Measurements from ENCODE around the gene TMEM253. TPM values are rescaled to one million over a fixed set of nuclear protein-coding genes. Genes with fewer than 3 reads are reported as not detected.

Gene TMEM253
- total RNA-seq, 2 donors from 2014 or later: not detected

- no peak for ATAC-seq (replicated peaks)
- H3K27ac Mint-ChIP-seq: no peak overlapping the region
- H3K36me3 Mint-ChIP-seq (ENCODE audit: low read depth): peaks cover 9% of the 10 kb centered on the region
- H3K4me3 Mint-ChIP-seq: no peak overlapping the region
- H3K4me1 Mint-ChIP-seq: peaks cover 17% of the 10 kb centered on the region
- H3K9me3 Mint-ChIP-seq: no peaks in the 10 kb centered on the region
- H3K27me3 Mint-ChIP-seq: no peaks in the 10 kb centered on the region
Measured at GRCh38 chr14:21091821-21092272, 9.0 kb upstream of the TMEM253 start.

- peak; percentile 89 for ATAC-seq (replicated peaks)
- no peak overlapping the region for H3K27ac Mint-ChIP-seq
Measured at GRCh38 chr14:21092273-21093011, 8.4 kb upstream of the TMEM253 start.

DNA sequence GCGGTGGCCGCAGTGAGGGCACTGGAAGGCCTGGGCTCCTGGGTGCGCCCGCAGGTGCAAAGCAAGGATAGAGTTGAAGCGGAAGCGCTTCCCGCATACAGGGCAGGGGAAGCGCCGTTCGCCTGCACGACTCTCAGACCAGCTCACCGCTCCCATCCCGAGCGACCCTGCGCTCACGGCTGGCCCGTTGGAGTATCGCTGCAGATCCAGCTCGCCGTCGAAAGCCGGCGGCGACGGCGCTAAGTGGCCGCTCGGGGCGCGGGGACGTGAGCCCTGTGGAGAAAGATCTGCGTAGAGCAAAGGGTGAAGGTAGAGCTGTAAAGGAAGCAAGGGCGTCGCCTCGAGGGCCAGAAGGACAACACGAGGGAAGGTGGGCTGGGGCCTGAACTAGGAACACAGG is 7.8 kb upstream of the TMEM253 start:
- H3K9me3 Mint-ChIP-seq: no peaks in the 10 kb centered on the region
- H3K27ac Mint-ChIP-seq: no peak overlapping the region
- H3K36me3 Mint-ChIP-seq (ENCODE audit: low read depth): peaks cover 9% of the 10 kb centered on the region
- no peak overlapping the region for H3K4me3 Mint-ChIP-seq
- peaks cover 8% of the 10 kb centered on the region for H3K4me1 Mint-ChIP-seq
- no peak for ATAC-seq (replicated peaks)
- no peaks in the 10 kb centered on the region for H3K27me3 Mint-ChIP-seq

More at GRCh38 chr14:21092273-21093011, 8.4 kb upstream of the TMEM253 start:
- Mint-ChIP-seq H3K4me1 (peaks cover 14% of the 10 kb centered on the region), H3K9me3 (no peaks in the 10 kb centered on the region), H3K4me3 (no peak overlapping the region), H3K36me3 (ENCODE audit: low read depth) (peaks cover 9% of the 10 kb centered on the region), H3K27me3 (no peaks in the 10 kb centered on the region)

GRCh38 chr14:21093769-21094681 is 6.8 kb upstream of the TMEM253 start:
- no peak for ATAC-seq (replicated peaks)
- no peaks in the 10 kb centered on the region for H3K27me3 Mint-ChIP-seq
- H3K27ac Mint-ChIP-seq: no peak overlapping the region
- H3K36me3 Mint-ChIP-seq (ENCODE audit: low read depth): peaks cover 9% of the 10 kb centered on the region
- peaks cover 7% of the 10 kb centered on the region for H3K4me1 Mint-ChIP-seq
- H3K4me3 Mint-ChIP-seq: no peak overlapping the region
- no peaks in the 10 kb centered on the region for H3K9me3 Mint-ChIP-seq

DNA sequence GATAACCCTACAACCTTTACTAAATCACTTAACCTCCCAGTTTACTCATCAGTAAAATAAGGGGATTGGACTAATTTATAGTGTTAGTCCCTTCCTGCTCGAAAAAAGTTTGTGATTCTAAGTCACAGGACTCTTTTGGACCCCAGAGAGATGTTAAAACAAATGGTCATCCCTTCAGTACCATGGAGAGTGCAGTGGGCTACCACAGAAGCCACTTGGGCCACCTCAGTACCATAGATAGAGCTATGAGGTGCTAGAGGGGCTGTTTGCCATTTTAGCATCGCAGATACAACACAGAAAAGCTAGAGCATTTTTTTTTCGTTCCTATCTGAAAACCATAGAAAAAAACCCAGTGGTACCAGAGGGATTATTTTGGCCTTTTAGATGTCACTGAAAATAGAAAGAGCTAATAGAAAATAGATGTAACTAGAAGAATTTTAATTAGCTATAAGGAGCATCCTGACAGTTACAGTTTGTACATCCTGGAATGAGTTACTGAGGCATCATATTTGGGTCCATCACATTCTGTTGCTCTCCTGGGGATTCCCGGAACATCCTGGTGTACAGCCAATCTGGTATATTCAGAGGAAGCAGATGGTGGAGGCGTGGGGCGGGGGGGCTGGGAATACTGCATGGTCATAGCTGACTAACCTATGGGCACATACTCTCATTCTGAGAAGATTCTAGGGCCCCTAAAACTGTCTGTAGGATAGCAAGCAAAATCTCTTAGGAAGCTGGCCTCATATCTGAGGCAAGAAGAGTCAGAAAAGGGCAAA is 5.2 kb upstream of the TMEM253 start:
- Mint-ChIP-seq H3K27ac (no peak overlapping the region), H3K36me3 (ENCODE audit: low read depth) (peaks cover 9% of the 10 kb centered on the region), H3K27me3 (no peaks in the 10 kb centered on the region), H3K4me1 (peaks cover 10% of the 10 kb centered on the region), H3K9me3 (no peaks in the 10 kb centered on the region), H3K4me3 (no peak overlapping the region)
- no peak for ATAC-seq (replicated peaks)

DNA sequence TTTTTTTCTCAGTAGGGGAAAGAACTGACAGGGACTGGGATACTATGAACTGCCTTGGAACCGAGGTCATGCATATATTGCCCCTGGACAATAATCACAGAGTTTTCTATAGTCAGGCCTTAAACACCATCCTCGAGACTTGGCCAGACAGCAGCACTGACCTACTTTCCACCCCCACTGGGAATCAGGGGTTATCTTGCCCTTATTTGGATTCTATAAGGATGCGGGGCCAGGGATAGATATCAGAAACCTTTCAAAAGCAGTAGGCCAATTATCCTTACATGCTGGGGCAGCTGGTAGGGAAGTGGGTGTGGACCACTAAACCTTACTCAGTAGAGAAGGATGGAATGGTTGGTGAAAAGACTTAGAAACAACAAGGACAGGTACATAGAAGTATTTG is 4.4 kb upstream of the TMEM253 start:
- Mint-ChIP-seq H3K36me3 (ENCODE audit: low read depth) (peaks cover 9% of the 10 kb centered on the region), H3K9me3 (no peaks in the 10 kb centered on the region), H3K4me1 (peaks cover 11% of the 10 kb centered on the region), H3K4me3 (peak overlapping the region; percentile 77), H3K27me3 (no peaks in the 10 kb centered on the region), H3K27ac (peak overlapping the region; percentile 81)
- no peak for ATAC-seq (replicated peaks)

DNA sequence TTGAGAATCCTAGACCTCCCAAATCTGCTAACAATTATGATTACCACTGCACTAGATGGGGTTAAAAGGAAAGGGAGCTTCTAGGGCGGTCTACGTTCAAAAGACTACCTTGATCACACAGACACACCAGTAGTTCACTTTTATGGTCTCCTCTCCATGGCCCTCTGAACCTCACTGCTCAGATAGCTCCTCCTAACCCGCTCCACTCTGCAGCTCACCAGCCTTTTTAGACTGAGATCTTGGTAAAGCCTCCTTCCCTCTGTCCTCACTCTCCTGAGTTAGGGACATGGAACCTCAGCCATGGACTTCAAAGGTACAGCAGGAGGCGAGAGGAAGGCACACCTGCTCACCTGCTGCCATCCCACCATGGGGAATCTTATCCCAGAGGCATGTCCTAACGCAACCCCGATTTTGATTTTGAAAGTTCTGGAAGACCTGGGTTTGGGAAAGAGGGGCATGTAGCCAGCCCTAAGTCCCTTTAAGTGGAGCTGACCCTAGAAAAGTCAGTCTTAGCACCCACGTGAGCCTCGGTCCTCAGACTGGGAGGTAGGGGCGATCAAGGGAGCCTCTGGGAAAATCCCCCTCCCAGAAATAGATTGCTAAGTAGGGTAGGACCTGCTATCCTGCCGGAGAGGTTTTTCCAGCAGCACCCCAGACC is 3.8 kb upstream of the TMEM253 start:
- peaks cover 15% of the 10 kb centered on the region for H3K4me1 Mint-ChIP-seq
- peaks cover 9% of the 10 kb centered on the region for H3K36me3 Mint-ChIP-seq (ENCODE audit: low read depth)
- peak overlapping the region; percentile 81 for H3K27ac Mint-ChIP-seq
- no peaks in the 10 kb centered on the region for H3K9me3 Mint-ChIP-seq
- peak overlapping the region; percentile 77 for H3K4me3 Mint-ChIP-seq
- no peaks in the 10 kb centered on the region for H3K27me3 Mint-ChIP-seq
- no peak for ATAC-seq (replicated peaks)

- Mint-ChIP-seq H3K4me1 (peaks cover 18% of the 10 kb centered on the region), H3K36me3 (ENCODE audit: low read depth) (peaks cover 4% of the 10 kb centered on the region), H3K4me3 (peak overlapping the region; percentile 77), H3K9me3 (no peaks in the 10 kb centered on the region), H3K27me3 (no peaks in the 10 kb centered on the region), H3K27ac (peak overlapping the region; percentile 81)
- no peak for ATAC-seq (replicated peaks)
Measured at GRCh38 chr14:21097636-21098075, 3.2 kb upstream of the TMEM253 start.

- ATAC-seq (replicated peaks): peak; percentile 50
- H3K4me1 Mint-ChIP-seq: peaks cover 17% of the 10 kb centered on the region
- peak within 1 kb of the TSS; percentile 93 for H3K27ac Mint-ChIP-seq
- H3K27me3 Mint-ChIP-seq: no peaks in the 10 kb centered on the region
- peak within 1 kb of the TSS; percentile 93 for H3K4me3 Mint-ChIP-seq
- H3K9me3 Mint-ChIP-seq: no peaks in the 10 kb centered on the region
- H3K36me3 Mint-ChIP-seq (ENCODE audit: low read depth): no peaks in the 10 kb centered on the region
Measured at GRCh38 chr14:21098076-21098891, 2.6 kb upstream of the TMEM253 start, which contains the start of gene ZNF219. Gene ZNF219 (minus strand): TSS chr14:21098655. CDS start chr14:21093591, 5,064 bp downstream.

DNA sequence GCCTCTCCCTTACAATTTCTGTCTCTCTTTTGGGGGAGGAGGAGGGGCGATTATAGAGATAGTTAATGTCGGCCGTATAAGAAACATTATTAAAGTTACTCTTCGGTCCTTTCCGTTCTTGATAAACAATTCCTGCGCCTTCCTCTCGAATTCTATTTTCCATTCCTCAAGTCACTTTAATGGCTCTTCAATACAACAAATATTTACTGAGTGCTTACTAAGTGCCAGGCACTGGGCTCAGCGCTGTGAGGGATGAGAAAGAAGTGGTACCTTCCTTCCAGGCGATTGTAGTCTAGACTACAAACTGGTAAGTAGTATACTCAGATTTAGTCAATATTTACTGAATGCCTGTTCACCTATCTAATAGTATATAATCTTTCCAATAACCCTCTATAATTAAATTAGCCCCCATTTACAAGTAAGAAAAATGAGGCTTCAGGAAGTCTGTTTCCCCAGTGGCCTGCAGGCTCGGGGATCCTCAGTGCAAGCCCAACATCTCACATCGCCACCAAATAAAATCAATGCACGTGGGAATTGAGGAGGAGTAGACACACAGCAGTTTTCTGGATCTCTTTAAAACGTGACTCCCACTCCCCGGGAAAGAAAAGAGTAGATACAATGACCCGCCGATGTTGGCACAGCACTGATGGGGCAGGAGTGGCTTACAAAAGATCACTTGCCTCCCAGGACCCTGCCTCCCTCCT is 1.8 kb upstream of the TMEM253 start:
- Mint-ChIP-seq H3K4me3 (peak overlapping the region; percentile 93), H3K36me3 (ENCODE audit: low read depth) (no peaks in the 10 kb centered on the region), H3K9me3 (no peaks in the 10 kb centered on the region), H3K4me1 (peaks cover 21% of the 10 kb centered on the region), H3K27ac (peak overlapping the region; percentile 93), H3K27me3 (no peaks in the 10 kb centered on the region)
- no peak for ATAC-seq (replicated peaks)

- peaks cover 24% of the 10 kb centered on the region for H3K4me1 Mint-ChIP-seq
- peak overlapping the region; percentile 93 for H3K27ac Mint-ChIP-seq
- no peaks in the 10 kb centered on the region for H3K27me3 Mint-ChIP-seq
- H3K4me3 Mint-ChIP-seq: peak overlapping the region; percentile 93
- H3K9me3 Mint-ChIP-seq: no peaks in the 10 kb centered on the region
- H3K36me3 Mint-ChIP-seq (ENCODE audit: low read depth): no peaks in the 10 kb centered on the region
- ATAC-seq (replicated peaks): no peak
Measured at GRCh38 chr14:21099596-21099985, 1.3 kb upstream of the TMEM253 start.

DNA sequence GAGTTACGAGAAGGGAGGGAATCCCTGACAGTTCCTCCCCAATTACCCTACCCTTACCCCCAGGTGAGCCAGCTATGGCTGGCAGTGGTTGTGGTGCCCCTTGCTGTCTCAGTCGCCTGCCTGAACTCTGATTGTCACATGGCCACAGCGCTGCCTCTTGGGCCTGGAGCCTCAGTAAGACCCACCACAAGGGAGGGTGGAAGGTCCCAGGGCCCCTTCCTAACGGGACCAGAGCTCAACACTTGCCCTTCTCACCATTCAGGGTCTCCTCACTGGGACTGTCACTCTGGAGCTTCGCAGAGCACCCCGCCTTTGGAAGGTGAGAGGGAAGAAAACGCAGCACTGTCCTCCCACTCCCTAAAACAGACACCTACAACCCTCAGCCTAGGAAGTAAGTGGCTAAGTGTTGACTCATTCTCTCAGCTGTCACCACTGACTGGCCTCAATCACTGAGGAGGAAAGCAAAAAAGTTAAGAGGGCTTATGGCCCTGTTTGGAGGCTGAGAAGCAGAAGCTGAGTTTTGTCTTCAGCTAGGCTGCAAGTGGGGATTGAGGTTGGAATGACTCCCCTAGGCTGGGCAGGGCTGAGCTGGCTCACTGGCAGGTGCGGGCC is 1.0 kb downstream of the TMEM253 start:
- Mint-ChIP-seq H3K4me3 (peak overlapping the region; percentile 84), H3K36me3 (ENCODE audit: low read depth) (no peaks in the 10 kb centered on the region), H3K27me3 (no peaks in the 10 kb centered on the region), H3K4me1 (peaks cover 31% of the 10 kb centered on the region), H3K27ac (peak overlapping the region; percentile 85), H3K9me3 (no peaks in the 10 kb centered on the region)
- no peak for ATAC-seq (replicated peaks)
